T47D (cell line): ENCODE measurements around the gene SLC6A13.

Experiments used
- DNase-seq, 2 experiments: peaks; one replicate each; pipeline versions ENCODE4 v3.0.0 to v3.0.0-alpha.2; 2011 to 2012; ENCODE audit warnings: low read depth in 1 of 2, low spot score in 1 of 2
- JUND ChIP-seq: IDR thresholded peaks from 2 replicates; pipeline ENCODE4 v1.6.1; 2012; ENCODE audit warnings: low read depth
- in situ Hi-C: cut with HindIII; loops from 2 replicates; pipeline ENCODE4 v1.10.0; 2016; ENCODE audit warnings: low sequenced_read_pairs, low pct_unique_long_range_greater_than_20kb

The SLC6A13 gene

GRCh38 chr12:179131-179884 is 83.3 kb downstream of the SLC6A13 start:
- in situ Hi-C loops, result no loop called here
- no peak for TF ChIP-seq JUND
- DNase-seq, result peak in 1 of 2 experiments; percentile 32

DNA sequence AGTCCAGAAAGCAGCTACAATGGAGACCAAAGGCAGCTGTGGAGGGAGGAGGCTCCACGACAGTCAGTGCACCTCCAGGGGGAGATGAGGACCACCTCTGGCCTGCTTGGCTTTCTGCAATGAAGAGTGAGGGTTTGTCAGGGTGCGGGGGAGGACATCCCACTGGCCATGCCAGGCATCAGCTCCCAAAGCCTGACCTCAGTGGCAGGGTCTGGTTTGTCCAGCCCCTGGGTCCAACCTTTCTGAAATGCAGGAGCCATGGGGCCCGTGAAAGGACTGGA is 83.9 kb downstream of the SLC6A13 start:
- DNase-seq, result no peak
- TF ChIP-seq JUND, result no peak
- in situ Hi-C loops, result no loop called here

DNA sequence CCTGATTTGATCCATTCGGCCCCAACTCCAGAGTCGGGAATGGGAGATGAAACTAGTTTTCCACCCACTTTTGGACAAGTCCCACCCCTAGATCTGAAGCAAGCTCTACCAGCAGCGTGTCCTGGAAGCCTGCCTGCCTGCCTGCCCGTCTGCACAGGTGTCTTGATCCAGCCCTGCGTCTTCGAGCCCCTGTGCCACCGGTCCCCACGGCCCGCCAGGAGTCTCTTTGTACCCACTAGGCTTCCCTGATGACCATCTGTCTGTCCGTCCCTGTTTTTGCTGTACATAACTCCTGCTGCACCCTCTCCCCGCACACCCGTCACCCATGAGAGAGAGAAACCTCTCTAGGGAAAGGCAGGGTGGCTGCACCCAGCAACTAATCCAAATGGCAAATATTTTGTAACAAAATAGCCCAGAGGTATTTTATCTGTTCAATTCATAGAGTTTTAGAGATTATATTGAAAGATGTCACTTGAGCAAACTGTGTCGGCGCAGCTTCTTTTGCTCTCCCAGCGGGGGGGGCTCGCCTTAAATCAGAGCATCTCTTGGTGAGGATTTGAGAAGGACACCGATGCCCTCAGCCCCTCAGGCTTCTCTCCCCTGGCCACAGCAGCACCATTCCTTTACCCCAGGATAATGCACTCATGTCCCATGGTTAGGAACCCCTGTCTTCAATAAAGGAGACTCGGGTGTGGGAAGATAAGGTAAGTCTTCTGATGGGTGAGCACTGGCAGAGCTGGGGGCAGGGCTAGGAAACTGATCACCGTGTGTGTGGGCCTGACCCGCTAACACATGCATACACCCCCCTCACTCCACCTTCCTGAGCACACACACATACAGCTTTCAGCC is 84.4 kb downstream of the SLC6A13 start:
- no peak for TF ChIP-seq JUND

DNA sequence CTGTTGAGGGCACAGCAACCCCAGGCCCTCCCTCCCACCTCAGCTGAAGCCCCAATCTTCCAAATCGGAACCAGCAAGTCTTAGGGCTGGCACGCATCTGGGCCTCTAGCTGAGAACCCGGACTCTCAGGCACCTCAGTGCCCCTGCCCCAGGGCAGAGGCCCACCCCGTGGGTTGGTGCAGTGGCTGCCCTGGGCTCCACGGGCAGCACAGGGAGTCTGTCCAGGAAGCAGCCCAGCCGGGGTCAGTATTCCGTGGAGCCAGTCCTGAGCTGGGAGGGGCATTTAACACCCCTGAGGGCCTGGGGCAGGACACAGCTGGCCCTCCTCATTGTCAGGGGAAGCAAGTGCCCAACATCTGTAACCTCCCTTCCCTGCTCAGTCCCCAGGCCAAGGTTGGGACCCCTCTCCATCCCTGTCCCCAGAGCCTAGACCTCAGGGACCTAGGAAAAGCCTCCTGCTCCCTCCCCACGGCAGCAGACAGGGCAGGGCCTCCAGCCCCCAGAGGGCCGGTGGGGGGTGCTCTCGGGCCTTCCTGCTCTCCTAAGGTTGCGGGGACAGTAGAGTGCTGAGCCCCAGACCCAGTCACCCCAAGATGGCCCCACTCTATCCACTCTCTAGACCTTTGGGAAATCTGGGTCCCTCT is 85.2 kb downstream of the SLC6A13 start:
- in situ Hi-C loops, result no loop called here
- TF ChIP-seq JUND, result no peak

More for the DNA sequence above, 84.4 kb downstream of the SLC6A13 start:
- DNase-seq, result peak in 1 of 2 experiments; percentile 33
- in situ Hi-C loops, result no loop called here

GRCh38 chr12:176321-177181 is 86.1 kb downstream of the SLC6A13 start:
- in situ Hi-C loops, result no loop called here
- no peak for TF ChIP-seq JUND
- no peak for DNase-seq

More for the DNA sequence above, 85.2 kb downstream of the SLC6A13 start:
- no peak for DNase-seq

GRCh38 chr12:175759-176158 is 86.9 kb downstream of the SLC6A13 start:
- in situ Hi-C loops, result no loop called here
- TF ChIP-seq JUND, result no peak
- no peak for DNase-seq

- no peak for DNase-seq
- in situ Hi-C loops, result no loop called here
- TF ChIP-seq JUND, result no peak
Observed at GRCh38 chr12:175250-175649, 87.4 kb downstream of the SLC6A13 start.

DNA sequence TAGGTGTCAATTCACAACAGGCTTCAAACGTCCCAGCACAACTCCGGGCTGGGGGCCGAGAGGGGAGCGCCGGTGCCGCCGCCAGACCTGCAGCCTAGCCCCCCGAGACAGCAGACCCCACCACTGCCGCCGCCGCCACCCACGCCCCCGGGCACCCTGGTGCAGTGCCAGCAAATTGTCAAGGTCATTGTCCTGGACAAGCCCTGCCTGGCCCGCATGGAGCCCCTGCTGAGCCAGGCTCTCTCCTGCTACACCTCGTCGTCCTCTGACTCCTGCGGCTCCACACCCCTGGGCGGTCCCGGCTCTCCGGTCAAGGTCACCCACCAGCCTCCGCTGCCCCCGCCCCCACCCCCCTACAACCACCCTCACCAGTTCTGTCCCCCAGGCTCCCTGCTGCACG is 88.0 kb downstream of the SLC6A13 start:
- in situ Hi-C loops, result no loop called here
- DNase-seq, result no peak
- no peak for TF ChIP-seq JUND

GRCh38 chr12:174124-174523 is 88.5 kb downstream of the SLC6A13 start:
- no peak for TF ChIP-seq JUND
- DNase-seq, result no peak
- in situ Hi-C loops, result no loop called here

DNA sequence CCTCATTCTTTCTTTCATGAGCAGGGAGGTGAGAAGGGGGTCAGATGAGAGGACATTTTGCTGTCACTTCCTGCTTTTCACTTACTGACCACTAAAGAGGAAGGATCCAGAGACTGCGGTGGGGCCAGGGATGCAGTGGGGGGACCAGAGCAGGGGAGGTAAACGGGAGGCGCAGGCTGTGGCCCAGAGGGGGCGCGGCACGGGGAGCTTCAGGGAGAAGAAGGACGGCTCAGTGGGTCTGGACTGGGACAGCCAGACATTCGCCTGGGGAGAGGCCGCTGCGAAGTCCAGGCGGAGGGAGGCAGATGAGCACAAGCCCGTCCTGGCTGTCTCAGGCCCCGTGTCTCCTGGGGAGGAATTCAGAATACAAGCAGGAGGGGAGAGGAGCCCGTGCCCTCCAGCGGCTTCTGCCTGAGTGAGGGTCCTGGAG is 89.9 kb downstream of the SLC6A13 start:
- TF ChIP-seq JUND, result no peak
- no peak for DNase-seq
- in situ Hi-C loops, result no loop called here

DNA sequence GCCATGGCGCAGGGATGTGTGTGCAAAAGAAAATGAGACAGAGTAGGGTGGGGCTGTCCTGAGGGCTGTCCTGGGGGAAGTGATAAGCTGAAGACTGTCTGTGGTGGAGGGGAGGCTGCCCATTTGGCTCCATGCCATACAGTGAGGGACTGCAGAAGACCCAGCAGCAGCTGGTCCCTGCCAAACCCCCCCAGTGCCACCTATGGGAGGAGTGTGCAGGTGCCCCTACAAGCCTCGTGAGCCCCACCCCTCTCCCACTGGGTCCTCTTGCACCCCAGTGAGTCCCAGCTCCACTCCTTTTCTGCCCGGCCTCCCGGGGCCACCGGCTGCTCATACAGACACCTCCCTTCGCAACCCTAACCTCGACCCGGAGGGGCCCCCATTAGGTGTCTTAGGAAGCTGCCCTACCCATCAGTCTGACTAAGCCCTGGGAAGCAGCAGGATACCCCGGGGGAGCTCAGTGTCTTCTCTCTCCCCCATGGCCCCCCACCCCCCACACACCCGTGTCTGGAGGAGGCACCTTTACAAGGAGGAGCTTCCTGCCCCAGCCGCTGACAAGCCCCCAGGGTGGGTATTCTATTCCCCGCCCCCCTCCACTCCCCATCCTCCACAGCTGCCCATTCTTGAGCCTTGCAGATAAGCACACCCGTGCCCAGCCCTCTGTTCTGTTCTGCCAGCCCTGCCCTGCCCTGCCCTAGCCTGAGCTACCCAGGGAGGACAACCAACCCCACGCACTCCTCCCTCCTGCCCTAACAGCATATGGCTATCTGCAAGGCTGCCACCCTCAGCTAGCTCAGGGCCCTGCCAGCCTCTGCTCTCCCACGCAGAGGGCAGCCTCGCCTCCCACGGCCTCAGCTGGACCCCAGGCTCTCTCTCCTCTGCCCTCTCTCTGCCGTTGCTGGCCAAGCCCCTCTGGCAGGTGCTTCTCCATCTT is 90.6 kb downstream of the SLC6A13 start:
- DNase-seq, result no peak
- in situ Hi-C loops, result no loop called here
- no peak for TF ChIP-seq JUND
